Memory B cell (primary cell): ENCODE measurements around the gene CELF2.

Experiments used
- ATAC-seq: fragments of 150-1000 bp; cut with Tn5 transposase; 2 replicates; pipeline ENCODE4 v1.10.0; 2021; ENCODE audit warnings: low read depth, mild to moderate bottlenecking, moderate library complexity
- DNase-seq, 2 donors: peaks; one replicate each; pipeline ENCODE4 v3.0.0; 2022; ENCODE audit warnings: low spot score in 2 of 2
- H3K27ac Mint-ChIP-seq: one replicate; pipeline ENCODE4 v1.8.0; 2022; ENCODE audit warnings: mild to moderate bottlenecking, moderate library complexity, mixed read lengths
- H3K27me3 Mint-ChIP-seq: one replicate; pipeline ENCODE4 v1.8.0; 2022; ENCODE audit warnings: mixed read lengths
- H3K36me3 Mint-ChIP-seq: one replicate; pipeline ENCODE4 v1.8.0; 2022; ENCODE audit warnings: mild to moderate bottlenecking, mixed read lengths
- H3K4me1 Mint-ChIP-seq: one replicate; pipeline ENCODE4 v1.8.0; 2022; ENCODE audit warnings: mixed read lengths
- H3K4me3 Mint-ChIP-seq: one replicate; pipeline ENCODE4 v1.8.0; 2022; ENCODE audit warnings: mild to moderate bottlenecking, moderate library complexity, mixed read lengths
- H3K9me3 Mint-ChIP-seq: one replicate; pipeline ENCODE4 v1.8.0; 2022; ENCODE audit warnings: mixed read lengths

CELF2 gene

GRCh38 chr10:11245510-11245909 lies 227.8 kb downstream of the CELF2 start:
- H3K36me3 Mint-ChIP-seq, result peaks cover 11% of the 10 kb centered on the region
- H3K4me3 Mint-ChIP-seq, result no peak overlapping the region
- peaks cover 39% of the 10 kb centered on the region for H3K4me1 Mint-ChIP-seq
- no peaks in the 10 kb centered on the region for H3K9me3 Mint-ChIP-seq
- H3K27me3 Mint-ChIP-seq, result no peaks in the 10 kb centered on the region
- no peak overlapping the region for H3K27ac Mint-ChIP-seq
- DNase-seq, result no peak
- peak; percentile 43 for ATAC-seq

- DNase-seq (no peak), ATAC-seq (no peak)
- H3K27ac Mint-ChIP-seq, result no peak overlapping the region
- peaks cover 11% of the 10 kb centered on the region for H3K36me3 Mint-ChIP-seq
- H3K27me3 Mint-ChIP-seq, result no peaks in the 10 kb centered on the region
- no peak overlapping the region for H3K4me3 Mint-ChIP-seq
- no peaks in the 10 kb centered on the region for H3K9me3 Mint-ChIP-seq
- H3K4me1 Mint-ChIP-seq, result peaks cover 35% of the 10 kb centered on the region
Observed at GRCh38 chr10:11245981-11246590, 228.4 kb downstream of the CELF2 start.

- peaks cover 32% of the 10 kb centered on the region for H3K4me1 Mint-ChIP-seq
Observed at GRCh38 chr10:11246752-11247467, 229.2 kb downstream of the CELF2 start.

GRCh38 chr10:11249152-11249807 lies 231.6 kb downstream of the CELF2 start:
- Mint-ChIP-seq H3K36me3 (peaks cover 13% of the 10 kb centered on the region), H3K27ac (no peak overlapping the region), H3K4me1 (peaks cover 16% of the 10 kb centered on the region), H3K9me3 (no peaks in the 10 kb centered on the region), H3K4me3 (no peak overlapping the region), H3K27me3 (no peaks in the 10 kb centered on the region)
- DNase-seq (no peak), ATAC-seq (no peak)

More at GRCh38 chr10:11246752-11247467, 229.2 kb downstream of the CELF2 start:
- H3K9me3 Mint-ChIP-seq, result no peaks in the 10 kb centered on the region
- peaks cover 11% of the 10 kb centered on the region for H3K36me3 Mint-ChIP-seq
- no peaks in the 10 kb centered on the region for H3K27me3 Mint-ChIP-seq
- H3K27ac Mint-ChIP-seq, result no peak overlapping the region
- ATAC-seq (no peak), DNase-seq (no peak)
- no peak overlapping the region for H3K4me3 Mint-ChIP-seq

- H3K36me3 Mint-ChIP-seq, result peaks cover 16% of the 10 kb centered on the region
- peaks cover 18% of the 10 kb centered on the region for H3K4me1 Mint-ChIP-seq
- H3K4me3 Mint-ChIP-seq, result no peak overlapping the region
- DNase-seq (no peak), ATAC-seq (no peak)
- no peak overlapping the region for H3K27ac Mint-ChIP-seq
- no peaks in the 10 kb centered on the region for H3K27me3 Mint-ChIP-seq
- H3K9me3 Mint-ChIP-seq, result no peaks in the 10 kb centered on the region
Observed at GRCh38 chr10:11249808-11250195, 232.1 kb downstream of the CELF2 start.

- peaks cover 21% of the 10 kb centered on the region for H3K36me3 Mint-ChIP-seq
- H3K4me1 Mint-ChIP-seq, result peaks cover 21% of the 10 kb centered on the region
- ATAC-seq, result no peak
Observed at GRCh38 chr10:11250304-11250703, 232.6 kb downstream of the CELF2 start.

GRCh38 chr10:11252887-11253286 lies 235.2 kb downstream of the CELF2 start:
- H3K27me3 Mint-ChIP-seq, result no peaks in the 10 kb centered on the region
- H3K27ac Mint-ChIP-seq, result no peak overlapping the region
- DNase-seq (no peak), ATAC-seq (no peak)
- H3K4me1 Mint-ChIP-seq, result peaks cover 43% of the 10 kb centered on the region
- no peak overlapping the region for H3K4me3 Mint-ChIP-seq
- H3K9me3 Mint-ChIP-seq, result no peaks in the 10 kb centered on the region
- peaks cover 27% of the 10 kb centered on the region for H3K36me3 Mint-ChIP-seq

More at GRCh38 chr10:11250304-11250703, 232.6 kb downstream of the CELF2 start:
- Mint-ChIP-seq H3K9me3 (no peaks in the 10 kb centered on the region), H3K27me3 (no peaks in the 10 kb centered on the region), H3K4me3 (no peak overlapping the region), H3K27ac (peak overlapping the region; percentile 0)
- DNase-seq, result no peak

- no peak for DNase-seq
- Mint-ChIP-seq H3K27me3 (no peaks in the 10 kb centered on the region), H3K36me3 (peaks cover 32% of the 10 kb centered on the region), H3K4me3 (no peak overlapping the region), H3K27ac (no peak overlapping the region), H3K4me1 (peaks cover 48% of the 10 kb centered on the region), H3K9me3 (no peaks in the 10 kb centered on the region)
- no peak for ATAC-seq
Observed at GRCh38 chr10:11253385-11254002, 235.8 kb downstream of the CELF2 start.

- H3K27me3 Mint-ChIP-seq, result no peaks in the 10 kb centered on the region
- ATAC-seq (no peak), DNase-seq (no peak)
- peaks cover 47% of the 10 kb centered on the region for H3K4me1 Mint-ChIP-seq
- H3K9me3 Mint-ChIP-seq, result no peaks in the 10 kb centered on the region
- peaks cover 40% of the 10 kb centered on the region for H3K36me3 Mint-ChIP-seq
- peak overlapping the region; percentile 80 for H3K27ac Mint-ChIP-seq
- H3K4me3 Mint-ChIP-seq, result no peak overlapping the region
Observed at GRCh38 chr10:11255156-11255555, 237.5 kb downstream of the CELF2 start.

GRCh38 chr10:11255796-11256444 lies 238.2 kb downstream of the CELF2 start:
- Mint-ChIP-seq H3K36me3 (peaks cover 39% of the 10 kb centered on the region), H3K4me1 (peaks cover 47% of the 10 kb centered on the region), H3K4me3 (peak overlapping the region; percentile 34), H3K27ac (peak overlapping the region; percentile 80), H3K27me3 (no peaks in the 10 kb centered on the region), H3K9me3 (no peaks in the 10 kb centered on the region)
- peak; percentile 72 for ATAC-seq
- no peak for DNase-seq

- peak in 1 of 2 donors; percentile 16 for DNase-seq
Observed at GRCh38 chr10:11256896-11257295, 239.2 kb downstream of the CELF2 start.

GRCh38 chr10:11257440-11258090 lies 239.9 kb downstream of the CELF2 start:
- Mint-ChIP-seq H3K4me1 (peaks cover 61% of the 10 kb centered on the region), H3K27ac (peak overlapping the region; percentile 93), H3K27me3 (no peaks in the 10 kb centered on the region), H3K9me3 (no peaks in the 10 kb centered on the region), H3K4me3 (no peak overlapping the region), H3K36me3 (peaks cover 49% of the 10 kb centered on the region)
- ATAC-seq (no peak), DNase-seq (no peak)

More at GRCh38 chr10:11256896-11257295, 239.2 kb downstream of the CELF2 start:
- Mint-ChIP-seq H3K36me3 (peaks cover 43% of the 10 kb centered on the region), H3K9me3 (no peaks in the 10 kb centered on the region), H3K27me3 (no peaks in the 10 kb centered on the region), H3K4me1 (peaks cover 56% of the 10 kb centered on the region), H3K4me3 (peak overlapping the region; percentile 65), H3K27ac (peak overlapping the region; percentile 93)
- peak; percentile 68 for ATAC-seq

GRCh38 chr10:11260170-11260569 lies 242.5 kb downstream of the CELF2 start:
- DNase-seq, result no peak
- H3K27ac Mint-ChIP-seq, result peak overlapping the region; percentile 93
- no peak for ATAC-seq
- peaks cover 63% of the 10 kb centered on the region for H3K4me1 Mint-ChIP-seq
- no peak overlapping the region for H3K4me3 Mint-ChIP-seq
- H3K9me3 Mint-ChIP-seq, result no peaks in the 10 kb centered on the region
- H3K27me3 Mint-ChIP-seq, result no peaks in the 10 kb centered on the region
- H3K36me3 Mint-ChIP-seq, result peaks cover 41% of the 10 kb centered on the region
